ENCODE results near the gene EXD3.
"Not testable (repeated sequence)": the region's sequence is repeated elsewhere in the genome, so short reads cannot be mapped to it uniquely, and the experiment has no call there.

Gene EXD3

DNA sequence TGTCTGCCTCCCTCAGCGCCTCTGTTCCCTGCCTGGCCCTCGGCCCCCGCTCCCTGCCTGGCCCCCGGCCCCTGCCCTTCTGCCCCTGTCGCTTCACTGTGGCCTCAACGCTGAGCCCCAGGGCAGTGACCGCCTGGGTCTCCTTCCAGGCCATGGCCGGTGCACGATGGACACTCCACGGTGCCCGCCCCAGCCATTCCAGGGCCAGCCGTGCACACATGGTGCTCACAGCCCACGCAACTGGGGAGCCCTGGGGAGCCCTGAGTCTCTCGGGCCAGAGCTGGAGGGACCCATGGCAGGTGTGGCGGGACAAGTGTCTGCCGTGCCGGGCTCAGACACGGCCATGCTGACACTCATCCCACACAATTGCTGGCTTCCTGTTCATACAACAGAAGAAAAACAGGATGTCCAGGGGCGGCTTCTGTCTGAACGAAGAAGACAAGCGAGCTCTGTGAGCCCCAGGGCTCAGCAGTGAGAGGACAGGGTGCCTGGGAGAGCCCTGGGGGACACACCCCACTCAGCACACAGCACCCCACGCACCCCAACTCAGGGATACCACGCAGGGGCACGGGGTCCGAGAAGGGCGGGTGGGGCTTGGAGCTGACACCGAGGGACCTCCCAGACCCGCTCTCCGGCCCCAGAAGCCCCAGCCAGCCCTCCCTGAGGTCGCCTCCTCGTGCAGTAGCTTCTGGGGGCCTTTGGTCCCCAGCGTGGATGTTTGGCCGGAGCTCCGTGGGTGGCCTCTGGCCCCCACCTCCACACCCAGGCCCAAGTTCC, 35.7 kb downstream of the EXD3 start:
- no peak overlapping the region for H3K4me3 ChIP-seq (ENCODE audit: low read depth, low read length)
- TF ChIP-seq, protein P1, sequence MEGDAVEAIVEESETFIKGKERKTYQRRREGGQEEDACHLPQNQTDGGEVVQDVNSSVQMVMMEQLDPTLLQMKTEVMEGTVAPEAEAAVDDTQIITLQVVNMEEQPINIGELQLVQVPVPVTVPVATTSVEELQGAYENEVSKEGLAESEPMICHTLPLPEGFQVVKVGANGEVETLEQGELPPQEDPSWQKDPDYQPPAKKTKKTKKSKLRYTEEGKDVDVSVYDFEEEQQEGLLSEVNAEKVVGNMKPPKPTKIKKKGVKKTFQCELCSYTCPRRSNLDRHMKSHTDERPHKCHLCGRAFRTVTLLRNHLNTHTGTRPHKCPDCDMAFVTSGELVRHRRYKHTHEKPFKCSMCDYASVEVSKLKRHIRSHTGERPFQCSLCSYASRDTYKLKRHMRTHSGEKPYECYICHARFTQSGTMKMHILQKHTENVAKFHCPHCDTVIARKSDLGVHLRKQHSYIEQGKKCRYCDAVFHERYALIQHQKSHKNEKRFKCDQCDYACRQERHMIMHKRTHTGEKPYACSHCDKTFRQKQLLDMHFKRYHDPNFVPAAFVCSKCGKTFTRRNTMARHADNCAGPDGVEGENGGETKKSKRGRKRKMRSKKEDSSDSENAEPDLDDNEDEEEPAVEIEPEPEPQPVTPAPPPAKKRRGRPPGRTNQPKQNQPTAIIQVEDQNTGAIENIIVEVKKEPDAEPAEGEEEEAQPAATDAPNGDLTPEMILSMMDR (IDR thresholded peaks at IDR 0.05; ENCODE audit: low read depth, low read length, missing control alignments): no peak
- no peak for DNase-seq (ENCODE audit: low read depth)

DNA sequence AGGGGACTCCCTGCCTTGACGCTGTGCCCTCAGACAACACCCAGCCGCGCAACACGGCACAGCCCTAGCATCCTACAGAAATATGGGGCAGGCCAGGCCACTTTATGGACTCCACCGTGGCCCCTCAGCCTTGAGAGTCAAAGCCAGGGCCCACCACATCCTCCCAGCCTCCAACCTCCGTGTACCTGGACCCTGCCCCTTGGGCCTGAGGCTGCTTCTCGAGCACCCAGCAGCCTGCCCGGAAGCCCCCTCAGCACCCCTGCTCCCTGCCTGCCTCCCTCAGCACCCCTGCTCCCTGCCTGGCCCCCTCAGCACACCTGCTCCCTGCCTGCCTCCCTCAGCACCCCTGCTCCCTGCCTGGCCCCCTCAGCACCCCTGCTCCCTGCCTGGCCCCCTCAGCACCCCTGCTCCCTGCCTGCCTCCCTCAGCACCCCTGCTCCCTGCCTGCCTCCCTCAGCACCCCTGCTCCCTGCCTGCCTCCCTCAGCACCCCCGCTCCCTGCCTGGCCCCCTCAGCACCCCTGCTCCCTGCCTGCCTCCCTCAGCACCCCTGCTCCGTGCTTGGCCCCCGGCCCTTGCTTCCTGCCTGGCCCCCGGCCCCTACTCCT, 36.4 kb downstream of the EXD3 start:
- not testable (repeated sequence) for DNase-seq (ENCODE audit: low read depth); H3K4me3 ChIP-seq (ENCODE audit: low read depth, low read length)

DNA sequence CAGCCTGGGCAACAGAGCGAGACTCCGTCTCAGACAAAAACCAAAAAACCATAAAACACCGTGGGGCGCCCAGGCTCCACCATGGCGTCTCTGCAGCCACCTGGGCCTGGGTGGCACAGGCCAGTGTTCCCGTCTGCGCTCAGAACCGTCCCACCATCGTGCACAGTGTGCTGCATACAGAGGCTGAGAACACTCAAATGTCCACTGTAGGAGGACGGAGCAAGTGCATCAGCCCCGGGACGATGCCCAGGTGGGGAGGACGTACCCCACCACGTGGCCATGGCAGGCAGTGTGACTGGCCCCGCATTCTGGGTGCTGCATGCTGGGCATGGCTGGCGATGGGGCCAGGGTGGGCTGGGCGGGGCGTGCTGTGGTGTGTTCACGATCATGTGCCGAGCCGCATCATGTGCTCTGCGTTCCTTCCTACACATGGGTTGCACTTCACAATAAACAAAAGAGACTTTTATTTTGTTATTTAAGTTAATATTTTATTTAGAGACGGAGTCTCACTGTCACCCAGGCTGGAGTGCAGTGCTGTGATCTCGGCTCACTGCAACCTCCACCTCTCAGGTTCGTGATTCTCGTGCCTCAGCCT, 37.8 kb downstream of the EXD3 start:
- TF ChIP-seq, protein P1 (IDR thresholded peaks at IDR 0.05; ENCODE audit: low read depth, low read length, missing control alignments): no peak
- H3K4me3 ChIP-seq (ENCODE audit: low read depth, low read length): no peak overlapping the region
- no peak for DNase-seq (ENCODE audit: low read depth)

DNA sequence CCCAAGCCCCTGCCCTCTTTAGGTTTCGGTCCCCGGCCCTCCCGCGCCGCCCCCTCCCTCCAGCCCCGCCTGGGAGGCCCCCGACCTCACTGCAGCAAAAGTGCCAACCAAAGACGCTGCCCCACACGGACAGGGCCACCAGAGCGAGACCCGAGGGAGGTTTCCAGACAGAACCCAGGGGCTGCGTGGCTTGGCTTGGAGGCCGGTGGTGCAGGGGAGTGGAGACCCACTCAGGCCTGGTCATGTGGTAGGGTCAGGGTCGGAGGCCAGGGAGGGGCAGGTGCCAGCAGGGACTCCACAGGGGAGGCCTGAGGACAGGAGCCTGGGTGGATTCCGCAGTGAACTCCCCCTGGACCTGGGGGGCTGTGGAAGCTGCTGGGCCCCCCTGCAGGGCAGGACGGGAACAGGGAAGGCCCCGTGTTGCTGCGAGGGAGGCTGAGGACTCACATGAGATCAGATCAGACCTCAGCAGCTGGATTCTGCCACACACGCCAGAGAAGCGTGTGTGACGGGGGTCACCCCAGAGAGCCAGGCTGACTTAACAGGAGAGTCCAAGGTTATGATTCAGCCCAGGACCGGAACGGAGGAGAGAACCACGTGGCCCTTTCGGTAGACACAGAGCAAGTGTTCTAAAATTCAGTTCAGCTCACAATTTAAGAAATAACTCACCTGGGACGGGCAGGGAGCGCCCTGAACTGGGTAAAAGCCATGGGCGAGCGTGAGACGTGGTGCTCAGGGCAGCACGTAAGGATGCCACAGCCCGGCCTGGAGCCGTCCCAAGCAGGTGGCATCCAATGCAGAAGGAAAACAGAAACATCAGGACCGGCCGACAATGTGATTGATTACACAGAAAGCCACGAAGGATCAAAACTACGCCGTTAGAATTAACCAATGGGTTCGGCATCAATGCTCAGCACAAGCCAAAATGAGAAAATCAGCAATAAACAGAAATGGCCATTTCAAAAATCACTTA, 38.9 kb downstream of the EXD3 start:
- DNase-seq (ENCODE audit: low read depth): no peak
- TF ChIP-seq, protein P1 (IDR thresholded peaks at IDR 0.05; ENCODE audit: low read depth, low read length, missing control alignments): no peak
- H3K4me3 ChIP-seq (ENCODE audit: low read depth, low read length): no peak overlapping the region

DNA sequence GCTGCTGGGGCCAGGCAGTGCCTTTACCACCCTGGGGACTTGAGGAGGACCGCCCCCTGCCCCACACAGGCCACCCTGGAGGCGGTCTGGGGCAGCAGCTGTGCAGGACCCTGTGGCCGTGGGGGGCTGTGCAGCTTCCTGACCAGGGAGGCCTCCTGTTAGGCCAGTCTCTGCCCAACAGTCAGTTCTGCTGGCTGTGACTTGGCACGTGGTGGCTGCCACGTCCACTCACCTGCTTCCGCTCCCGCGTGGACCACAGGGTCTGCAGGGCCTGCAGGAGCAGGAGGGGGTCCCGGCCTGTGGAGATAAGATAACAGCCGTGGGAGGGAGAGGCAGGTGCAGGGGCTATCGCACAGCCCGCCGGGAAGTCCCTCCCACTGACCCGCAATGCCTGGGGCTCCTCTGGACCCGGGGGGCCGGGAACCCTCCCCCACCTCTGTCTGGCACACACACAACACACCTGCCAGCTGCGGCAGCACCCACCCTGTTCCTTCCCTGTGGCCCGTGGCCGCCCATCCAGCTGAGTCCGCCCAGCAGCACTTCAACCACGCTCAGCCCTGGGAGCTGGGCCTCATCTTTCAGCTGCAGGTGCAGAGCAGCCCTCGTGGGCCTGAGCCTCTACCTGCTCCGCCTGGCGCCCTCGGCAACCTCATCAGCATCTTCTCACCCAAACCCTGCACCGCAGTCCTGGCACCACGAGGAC, 39.7 kb downstream of the EXD3 start:
- TF ChIP-seq, protein P1 (IDR thresholded peaks at IDR 0.05; ENCODE audit: low read depth, low read length, missing control alignments): no peak
- H3K4me3 ChIP-seq (ENCODE audit: low read depth, low read length): no peak overlapping the region
- no peak for DNase-seq (ENCODE audit: low read depth)

DNA sequence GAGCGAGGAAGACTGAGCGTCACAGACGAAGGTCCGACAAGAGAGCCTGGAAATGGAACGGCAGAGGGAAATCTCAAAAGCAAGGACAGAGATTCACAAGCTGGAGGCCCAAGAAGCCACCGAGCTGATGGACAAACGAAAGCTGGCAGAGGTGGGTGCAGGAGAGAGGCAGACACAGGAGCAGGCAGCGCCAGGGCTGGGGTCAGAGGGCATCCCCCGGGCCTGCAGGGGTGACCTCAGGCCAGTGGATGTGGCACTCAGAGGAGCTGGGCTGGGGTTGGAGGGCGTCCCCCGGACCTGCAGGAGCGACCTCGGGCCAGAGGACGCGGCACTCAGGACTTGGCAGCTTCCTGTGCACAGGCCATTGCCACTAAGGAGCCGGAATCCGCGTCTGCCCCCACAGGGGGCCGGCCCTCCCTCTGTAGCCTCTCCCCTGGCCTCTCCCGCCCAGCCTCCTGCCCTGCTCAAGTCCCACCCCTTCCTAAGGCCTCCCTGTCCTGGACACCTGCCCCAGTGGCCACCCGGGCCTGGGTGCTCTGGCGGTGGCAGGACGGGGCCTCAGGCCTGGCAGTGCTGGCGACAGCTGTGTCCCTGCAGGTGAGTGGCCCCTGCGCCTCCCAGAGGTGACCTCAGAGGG, 40.4 kb downstream of the EXD3 start:
- no peak overlapping the region for H3K4me3 ChIP-seq (ENCODE audit: low read depth, low read length)
- no peak for DNase-seq (ENCODE audit: low read depth)
- TF ChIP-seq, protein P1 (IDR thresholded peaks at IDR 0.05; ENCODE audit: low read depth, low read length, missing control alignments): no peak
